ENCODE data around the gene FNDC3B. TPM values are rescaled to one million over a fixed set of nuclear protein-coding genes. Genes with fewer than 3 reads are reported as not detected.

FNDC3B gene
- total and polyA plus RNA-seq, 2 of the 8 experiments (the other 6 are each of a cell fraction or from before 2014, with no cell fraction given): 14.1 to 44.4 TPM

DNA sequence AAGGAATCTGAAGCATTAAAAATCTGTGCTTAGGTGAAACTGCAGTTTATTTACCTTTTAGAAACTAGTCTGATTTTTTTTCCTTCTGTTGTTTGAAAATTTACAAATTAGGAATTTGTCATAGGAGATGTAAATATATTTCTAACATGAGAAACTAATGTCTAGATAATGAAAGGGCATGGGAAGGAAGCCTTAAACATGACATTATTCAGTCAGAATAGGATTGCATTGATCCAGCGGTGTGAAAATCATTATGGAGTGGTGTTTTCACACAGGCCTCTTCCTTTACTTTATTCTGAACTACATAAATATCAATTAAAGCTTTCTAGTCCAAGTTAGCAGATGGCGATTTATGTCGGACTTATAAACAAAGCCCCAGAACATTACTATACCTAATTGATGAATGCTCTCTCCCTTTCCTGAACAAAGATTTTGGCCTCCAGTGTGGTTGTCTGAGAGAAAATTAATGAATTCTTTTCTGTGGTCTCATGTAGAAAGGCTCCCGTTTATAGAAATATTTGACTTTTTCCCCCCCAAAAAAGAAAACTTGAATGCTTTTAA is 37.9 kb downstream of the FNDC3B start (continued):
- TF ChIP-seq MAX (IDR thresholded peaks at IDR 0.05): no peak
- TF ChIP-seq EGR1 (IDR thresholded peaks at IDR 0.05; ENCODE audit: borderline replicate concordance, low read depth, low read length): no peak
- TF ChIP-seq BRCA1 (IDR thresholded peaks at IDR 0.05; ENCODE audit: low read depth, low read length): no peak
- TF ChIP-seq FOSL1 (IDR thresholded peaks at IDR 0.05; ENCODE audit: insufficient read depth, low read depth, low read length): no peak
- no peak for TF ChIP-seq POLR2AphosphoS5 (IDR thresholded peaks at IDR 0.05; ENCODE audit: low read depth, low read length)
- TF ChIP-seq RBBP5 (IDR thresholded peaks at IDR 0.05; ENCODE audit: borderline replicate concordance, low read depth, low read length): no peak
- no peak for TF ChIP-seq TAF1 (IDR thresholded peaks at IDR 0.05; ENCODE audit: low read depth, low read length)
- no peak for TF ChIP-seq SUZ12 (IDR thresholded peaks at IDR 0.05; ENCODE audit: low read length)
